Activated CD8-positive, alpha-beta T cell treated with anti-CD3 and anti-CD28 coated beads for 36 hours (primary cell): ENCODE results near the gene TRIM46. TPM values are rescaled to one million over a fixed set of nuclear protein-coding genes. Genes with fewer than 3 reads are reported as not detected.

ENCODE experiments used
- ATAC-seq: fragments of 200-7000 bp; cut with Tn5 transposase; one replicate; pipeline ENCODE4 v1.10.0; 2021; ENCODE audit warnings: mild to moderate bottlenecking, moderate library complexity
- CTCF ChIA-PET: fragments of 350-600 bp; sonication (Branson Sonifier 250); formaldehyde crosslinking; loops from one replicate; lab custom pipeline; 2021; ENCODE audit warnings: antibody characterized with exemption; lab: Charles Lee
- POLR2A ChIA-PET: fragments of 350-600 bp; sonication (Branson Sonifier 250); formaldehyde crosslinking; loops from one replicate; lab custom pipeline; 2021; ENCODE audit warnings: antibody characterized with exemption; lab: Charles Lee
- DNase-seq: peaks from one replicate; pipeline ENCODE4 v3.0.0-alpha.2; 2020
- H3K27ac Mint-ChIP-seq: one replicate; pipeline ENCODE4 v1.8.0; 2021; ENCODE audit warnings: mild to moderate bottlenecking, mixed read lengths
- H3K27me3 Mint-ChIP-seq: one replicate; pipeline ENCODE4 v1.8.0; 2021; ENCODE audit warnings: mixed read lengths
- H3K36me3 Mint-ChIP-seq: one replicate; pipeline ENCODE4 v1.8.0; 2021; ENCODE audit warnings: low read depth, mixed read lengths
- H3K4me1 Mint-ChIP-seq: one replicate; pipeline ENCODE4 v1.8.0; 2021; ENCODE audit warnings: low read depth, mixed read lengths
- H3K4me3 Mint-ChIP-seq: one replicate; pipeline ENCODE4 v1.8.0; 2021; ENCODE audit warnings: mild to moderate bottlenecking, moderate library complexity, mixed read lengths
- H3K9me3 Mint-ChIP-seq: one replicate; pipeline ENCODE4 v1.8.0; 2021; ENCODE audit warnings: mixed read lengths
- CTCF ChIP-seq: fragments of 200-600 bp; IDR thresholded peaks from one replicate; pipeline ENCODE4 v1.8.0; 2022; ENCODE audit warnings: antibody characterized with exemption, mild to moderate bottlenecking
- intact Hi-C: fragments of 100-400 bp; cut with micrococcal nuclease; formaldehyde crosslinking; loops from one replicate; pipeline ENCODE4 v1.10.0; 2022
- total RNA-seq, 2 experiments: library from RNA; stranded (reverse); gene quantifications; one replicate each; pipeline ENCODE4 v1.2.3, GENCODE V29; 2021

Gene TRIM46
- total RNA-seq, 2 experiments from 2014 or later = 5.8 to 6.1 TPM

DNA sequence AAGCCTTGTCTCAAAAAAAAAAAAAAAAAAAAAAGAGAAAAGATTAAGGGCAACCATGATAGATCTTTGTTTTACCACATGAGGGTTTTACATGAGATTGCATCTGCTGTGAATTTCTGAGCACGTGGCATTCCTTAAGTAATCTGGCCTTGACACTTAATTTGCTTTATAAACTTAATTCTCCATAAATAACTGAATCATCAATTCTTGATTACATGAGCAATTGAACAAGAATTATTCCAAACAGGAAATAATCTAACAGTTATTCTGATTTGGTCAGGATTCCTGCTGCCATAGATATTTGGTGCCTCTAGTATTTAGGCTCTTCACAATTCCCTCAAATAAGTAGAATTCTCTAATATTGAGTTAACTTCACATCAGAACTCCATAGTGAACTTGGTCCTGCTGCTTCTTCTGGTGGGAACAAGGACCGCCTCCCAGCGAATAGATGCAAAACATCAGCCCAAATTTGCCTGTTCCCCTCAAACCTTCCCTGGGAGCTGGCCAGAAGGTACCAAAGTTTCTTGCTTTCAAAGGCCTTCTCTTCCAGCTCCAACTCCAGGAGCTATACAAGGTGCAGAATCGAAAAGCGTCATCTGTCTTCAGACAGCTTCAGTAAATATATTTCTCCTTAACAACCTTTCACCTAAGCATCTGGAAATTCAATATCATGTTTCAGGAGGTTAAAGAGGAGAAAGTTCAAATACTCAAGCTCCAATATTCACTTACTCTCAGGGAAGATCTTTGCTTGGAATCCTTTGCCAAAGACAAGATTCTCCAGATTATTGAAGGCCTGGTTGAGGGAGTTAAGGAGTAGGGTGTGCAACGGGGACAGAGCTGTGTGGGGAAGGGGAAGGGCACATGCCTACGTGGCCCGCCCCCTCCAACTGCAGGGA is 1.6 kb upstream of the TRIM46 start:
- no peak for DNase-seq
- intact Hi-C loops = no loop called here
- peaks cover 52% of the 10 kb centered on the region for H3K4me1 Mint-ChIP-seq
- peaks cover 23% of the 10 kb centered on the region for H3K36me3 Mint-ChIP-seq
- ChIA-PET POLR2A (interaction anchor here (0.7 to 6.9 kb wide), 10 partner anchors 13 to 108 kb away, joined by 3 to 57 read pairs (median 4); partner anchors contain the start of gene THBS3), CTCF (interaction anchor here (0.5 to 13.3 kb wide), 37 partner anchors 8 to 441 kb away, joined by 3 to 312 read pairs (median 6); partner anchors contain the start of genes ADAM15, DPM3, EFNA3 and MTX1)
- peak overlapping the region; percentile 96 for H3K4me3 Mint-ChIP-seq
- TF ChIP-seq CTCF = no peak
- peak overlapping the region; percentile 98 for H3K27ac Mint-ChIP-seq
- ATAC-seq = peak; percentile 20
- no peaks in the 10 kb centered on the region for H3K27me3 Mint-ChIP-seq
- H3K9me3 Mint-ChIP-seq = no peaks in the 10 kb centered on the region

DNA sequence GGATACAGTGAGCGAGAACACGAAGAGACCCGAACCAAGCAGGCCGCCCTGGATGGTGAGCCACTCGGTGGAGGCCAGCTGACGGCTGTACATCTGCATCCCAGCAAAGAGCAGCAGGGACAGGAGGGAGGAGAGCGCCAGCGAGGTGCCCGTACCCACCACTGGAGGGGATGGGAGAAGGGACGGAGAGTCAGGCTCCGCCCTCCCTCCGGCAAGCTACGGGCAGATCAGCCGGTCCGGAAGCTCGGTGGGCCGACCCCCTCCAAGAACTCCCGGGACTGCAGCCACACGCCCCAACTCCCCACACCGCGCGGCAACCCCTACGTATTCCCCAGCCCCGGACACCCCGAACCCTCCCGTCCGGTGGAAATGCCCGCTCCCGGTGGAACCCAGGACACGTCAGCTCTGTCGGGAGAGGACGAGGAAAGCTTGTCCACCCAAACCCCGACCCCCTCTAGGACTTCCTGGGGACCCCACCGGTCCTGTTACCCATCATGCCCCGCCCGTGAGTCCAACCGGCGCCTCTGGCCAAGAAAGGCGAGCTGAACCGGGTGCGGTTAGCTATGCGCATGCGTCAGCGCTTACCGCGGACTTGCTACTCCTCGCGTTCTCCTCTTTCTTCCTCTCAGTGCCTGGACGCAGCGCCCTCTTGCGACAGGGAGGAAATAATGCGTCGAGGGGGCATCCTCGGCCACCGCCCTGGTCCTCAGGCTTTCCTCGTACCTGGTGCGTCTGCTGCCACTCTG is 744 bp upstream of the TRIM46 start, which contains the start of gene KRTCAP2:
Gene KRTCAP2, minus strand, starts transcription at position 573 of the 746 bp plus-strand sequence. Its CDS starts 80 bp downstream, at position 493.
- peak; percentile 83 for ATAC-seq
- POLR2A ChIA-PET = interaction anchor here (0.6 to 6.9 kb wide), 13 partner anchors 12 to 153 kb away, joined by 3 to 57 read pairs (median 4); partner anchors contain the start of gene THBS3
- CTCF ChIA-PET = interaction anchor here (0.6 to 13.3 kb wide), 47 partner anchors 9 to 579 kb away, joined by 3 to 312 read pairs (median 5); partner anchors contain the start of genes ADAM15, DPM3, EFNA3 and ENTREP3
- peaks cover 45% of the 10 kb centered on the region for H3K4me1 Mint-ChIP-seq
- intact Hi-C loops = no loop called here
- H3K4me3 Mint-ChIP-seq = peak within 1 kb of the TSS; percentile 96
- peaks cover 27% of the 10 kb centered on the region for H3K36me3 Mint-ChIP-seq
- no peaks in the 10 kb centered on the region for H3K27me3 Mint-ChIP-seq
- H3K27ac Mint-ChIP-seq = peak within 1 kb of the TSS; percentile 98
- TF ChIP-seq CTCF = peak; percentile 91
- DNase-seq = peak; percentile 97
- H3K9me3 Mint-ChIP-seq = no peaks in the 10 kb centered on the region

GRCh38 chr1:155174324-155175280 is 953 bp downstream of the TRIM46 start:
- intact Hi-C loops = loop anchor here (5.0 kb wide), 1 partner anchor 53 kb away; no protein-coding TSS in a partner anchor
- no peaks in the 10 kb centered on the region for H3K27me3 Mint-ChIP-seq
- H3K27ac Mint-ChIP-seq = peak overlapping the region; percentile 98
- peaks cover 27% of the 10 kb centered on the region for H3K36me3 Mint-ChIP-seq
- ChIA-PET POLR2A (interaction anchor here (0.5 to 6.9 kb wide), 12 partner anchors 8 to 115 kb away, joined by 3 to 57 read pairs (median 4); no protein-coding TSS in a partner anchor), CTCF (interaction anchor here (1.2 to 13.3 kb wide), 17 partner anchors 8 to 89 kb away, joined by 3 to 312 read pairs (median 10); partner anchors contain the start of genes DPM3, MTX1, SCAMP3 and SLC50A1)
- peak overlapping the region; percentile 96 for H3K4me3 Mint-ChIP-seq
- peak; percentile 67 for DNase-seq
- ATAC-seq = no peak
- no peak for TF ChIP-seq CTCF
- peaks cover 43% of the 10 kb centered on the region for H3K4me1 Mint-ChIP-seq
- H3K9me3 Mint-ChIP-seq = no peaks in the 10 kb centered on the region

DNA sequence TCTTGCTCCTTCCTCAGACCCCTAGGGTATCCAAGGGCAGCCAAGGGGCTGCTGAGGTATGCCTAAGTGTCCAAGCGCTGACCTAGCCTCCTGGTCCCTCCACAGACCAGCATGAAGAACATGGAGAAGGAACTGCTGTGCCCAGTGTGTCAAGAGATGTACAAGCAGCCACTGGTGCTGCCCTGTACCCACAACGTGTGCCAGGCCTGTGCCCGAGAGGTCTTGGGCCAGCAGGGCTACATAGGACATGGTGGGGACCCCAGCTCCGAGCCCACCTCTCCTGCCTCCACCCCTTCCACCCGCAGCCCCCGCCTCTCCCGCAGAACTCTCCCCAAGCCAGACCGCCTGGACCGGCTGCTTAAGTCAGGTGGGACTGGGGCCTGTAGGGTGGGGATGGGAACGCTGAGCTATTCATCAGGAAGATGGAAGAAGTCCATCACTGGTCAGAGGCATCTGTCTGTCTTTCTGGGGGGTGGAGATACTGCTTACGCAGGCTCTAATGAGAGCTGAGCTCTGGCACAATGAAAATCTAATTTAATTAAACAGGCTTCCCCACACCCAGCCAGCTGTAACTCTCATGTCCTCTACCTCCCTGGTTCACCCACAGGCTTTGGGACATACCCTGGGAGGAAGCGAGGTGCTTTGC is 1.8 kb downstream of the TRIM46 start:
- DNase-seq (no peak), ATAC-seq (no peak)
- Mint-ChIP-seq H3K36me3 (peaks cover 21% of the 10 kb centered on the region), H3K4me3 (peak overlapping the region; percentile 96), H3K9me3 (no peaks in the 10 kb centered on the region), H3K4me1 (peaks cover 43% of the 10 kb centered on the region), H3K27me3 (no peaks in the 10 kb centered on the region), H3K27ac (no peak overlapping the region)
- intact Hi-C loops = loop anchor here (5.0 kb wide), 1 partner anchor 52 kb away; no protein-coding TSS in a partner anchor
- TF ChIP-seq CTCF = no peak
- ChIA-PET CTCF (interaction anchor here (1.2 to 13.3 kb wide), 16 partner anchors 9 to 90 kb away, joined by 3 to 312 read pairs (median 10); partner anchors contain the start of genes DPM3, MTX1, SCAMP3 and SLC50A1), POLR2A (interaction anchor here (0.6 to 6.9 kb wide), 8 partner anchors 9 to 90 kb away, joined by 3 to 57 read pairs (median 6); no protein-coding TSS in a partner anchor)
